ENCODE results near the gene SYCE3. TPM values are rescaled to one million over a fixed set of nuclear protein-coding genes. Genes with fewer than 3 reads are reported as not detected.

The SYCE3 gene
- total and polyA plus RNA-seq, 4 experiments from 2014 or later, result 0.83 TPM; not detected in 3

GRCh38 chr22:50524676-50525103, 38.0 kb downstream of the SYCE3 start:
- Mint-ChIP-seq H3K4me1 (peaks cover 14 to 39% (median 26%) of the 10 kb centered on the region in 4 donors), H3K27ac (peak overlapping the region; percentile 84 to 97 (median 94)), H3K36me3 (peaks cover 7 to 24% of the 10 kb centered on the region in 2 donors), H3K9me3 (no peaks in the 10 kb centered on the region), H3K27me3 (no peaks in the 10 kb centered on the region), H3K4me3 (peak overlapping the region; percentile 86 to 94 (median 92))
- H3K9me3 ChIP-seq (ENCODE audit: control insufficient read depth in 1 of 2, low read length in 2 of 2), result no peaks in the 10 kb centered on the region
- CTCF ChIA-PET (ENCODE audit: partially characterized antibody), result interaction anchor here (1.2 to 5.1 kb wide), 15 partner anchors 10 to 273 kb away, joined by 3 to 135 read pairs (median 15); partner anchors contain the start of genes HDAC10, LMF2, NCAPH2 and SYCE3
- intact Hi-C loops (cut with micrococcal nuclease), result loop anchor here (1.0 to 5.0 kb wide), 7 partner anchors 16 to 332 kb away; partner anchors contain the start of genes CHKB, NCAPH2, SBF1 and SYCE3
- POLR2A ChIA-PET (ENCODE audit: partially characterized antibody), result interaction anchor here (0.5 to 9.5 kb wide), 23 partner anchors 11 to 292 kb away, joined by 3 to 321 read pairs (median 14); partner anchors contain the start of genes ARSA, CHKB, HDAC10 and KLHDC7B
- H3K4me1 ChIP-seq (ENCODE audit: insufficient read depth, low read length), result peaks cover 44% of the 10 kb centered on the region
- no peaks in the 10 kb centered on the region for H3K27me3 ChIP-seq (ENCODE audit: insufficient read depth, low read length)
- peak overlapping the region; percentile 96 for H3K27ac ChIP-seq (ENCODE audit: low read depth, low read length)
- peaks cover 27% of the 10 kb centered on the region for H3K36me3 ChIP-seq (ENCODE audit: insufficient read depth, low read length)
- peak overlapping the region; percentile 47 to 81 for H3K4me3 ChIP-seq (ENCODE audit: low read length in 2 of 2)
- DNase-seq, result no peak

- Mint-ChIP-seq H3K36me3 (peaks cover 11 to 28% of the 10 kb centered on the region in 2 donors), H3K27ac (peak overlapping the region in 6 of 7 donors; percentile 84 to 97 (median 94)), H3K27me3 (no peaks in the 10 kb centered on the region), H3K4me3 (peak overlapping the region; percentile 86 to 94 (median 92)), H3K9me3 (no peaks in the 10 kb centered on the region), H3K4me1 (peaks cover 14 to 38% (median 24%) of the 10 kb centered on the region in 4 donors)
- intact Hi-C loops (cut with micrococcal nuclease), result loop anchor here (2.0 kb wide), 1 partner anchor 49 kb away; the partner anchor contains the start of gene SBF1
- POLR2A ChIA-PET (ENCODE audit: partially characterized antibody), result interaction anchor here (1.0 to 9.5 kb wide), 13 partner anchors 10 to 183 kb away, joined by 3 to 321 read pairs (median 12); partner anchors contain the start of genes LMF2, NCAPH2 and SYCE3
- CTCF ChIA-PET (ENCODE audit: partially characterized antibody), result interaction anchor here (2.3 to 3.6 kb wide), 6 partner anchors 9 to 272 kb away, joined by 13 to 58 read pairs (median 25); partner anchors contain the start of genes HDAC10 and SYCE3
- H3K27me3 ChIP-seq (ENCODE audit: insufficient read depth, low read length), result no peaks in the 10 kb centered on the region
- DNase-seq, result no peak
- peak overlapping the region; percentile 47 to 81 for H3K4me3 ChIP-seq (ENCODE audit: low read length in 2 of 2)
- no peaks in the 10 kb centered on the region for H3K9me3 ChIP-seq (ENCODE audit: control insufficient read depth in 1 of 2, low read length in 2 of 2)
- H3K27ac ChIP-seq (ENCODE audit: low read depth, low read length), result peak overlapping the region; percentile 96
- H3K4me1 ChIP-seq (ENCODE audit: insufficient read depth, low read length), result peaks cover 38% of the 10 kb centered on the region
- peaks cover 33% of the 10 kb centered on the region for H3K36me3 ChIP-seq (ENCODE audit: insufficient read depth, low read length)
Observed at GRCh38 chr22:50523806-50524675, 38.7 kb downstream of the SYCE3 start.

- Histone ChIP-seq H3K4me3 (ENCODE audit: low read length in 2 of 2) (no peak overlapping the region), H3K27ac (ENCODE audit: low read depth, low read length) (no peak overlapping the region), H3K36me3 (ENCODE audit: insufficient read depth, low read length) (peaks cover 35% of the 10 kb centered on the region), H3K27me3 (ENCODE audit: insufficient read depth, low read length) (no peaks in the 10 kb centered on the region), H3K4me1 (ENCODE audit: insufficient read depth, low read length) (peaks cover 32% of the 10 kb centered on the region), H3K9me3 (ENCODE audit: control insufficient read depth in 1 of 2, low read length in 2 of 2) (no peaks in the 10 kb centered on the region)
- H3K9me3 Mint-ChIP-seq, result no peaks in the 10 kb centered on the region
- intact Hi-C loops (cut with micrococcal nuclease), result no loop called here
- H3K27me3 Mint-ChIP-seq, result no peaks in the 10 kb centered on the region
- H3K4me1 Mint-ChIP-seq, result peaks cover 13 to 32% (median 21%) of the 10 kb centered on the region in 4 donors
- POLR2A ChIA-PET (ENCODE audit: partially characterized antibody), result interaction anchor here (1.4 to 9.5 kb wide), 5 partner anchors 10 to 27 kb away, joined by 4 to 321 read pairs (median 151); partner anchors contain the start of genes LMF2 and NCAPH2
- peaks cover 11 to 30% of the 10 kb centered on the region in 2 donors for H3K36me3 Mint-ChIP-seq
- H3K4me3 Mint-ChIP-seq, result peak overlapping the region in 4 of 8 donors; percentile 9 to 30 (median 18)
- peak overlapping the region in 2 of 7 donors; percentile 51 to 67 for H3K27ac Mint-ChIP-seq
- CTCF ChIA-PET (ENCODE audit: partially characterized antibody), result interaction anchor here (0.6 kb wide), 1 partner anchor 12 kb away, joined by 3 read pairs; no protein-coding TSS in a partner anchor
- no peak for DNase-seq
Observed at GRCh38 chr22:50523458-50523805, 39.3 kb downstream of the SYCE3 start.

- H3K36me3 ChIP-seq (ENCODE audit: insufficient read depth, low read length), result peaks cover 39% of the 10 kb centered on the region
- no peak overlapping the region for H3K4me3 ChIP-seq (ENCODE audit: low read length in 2 of 2)
- ChIA-PET POLR2A (ENCODE audit: partially characterized antibody) (interaction anchor here (1.0 to 1.7 kb wide), 5 partner anchors 9 to 40 kb away, joined by 4 to 7 read pairs (median 4); partner anchors contain the start of genes LMF2, NCAPH2 and SYCE3), CTCF (ENCODE audit: partially characterized antibody) (interaction anchor here (0.6 to 1.9 kb wide), 2 partner anchors 12 to 40 kb away, joined by 3 to 6 read pairs; partner anchors contain the start of gene SYCE3)
- Mint-ChIP-seq H3K4me1 (peaks cover 13 to 27% (median 19%) of the 10 kb centered on the region in 4 donors), H3K27me3 (no peaks in the 10 kb centered on the region), H3K36me3 (peaks cover 11 to 31% of the 10 kb centered on the region in 2 donors), H3K9me3 (no peaks in the 10 kb centered on the region), H3K4me3 (peak overlapping the region in 4 of 8 donors; percentile 9 to 30 (median 18)), H3K27ac (peak overlapping the region in 1 of 7 donors; percentile 67)
- H3K9me3 ChIP-seq (ENCODE audit: control insufficient read depth in 1 of 2, low read length in 2 of 2), result no peaks in the 10 kb centered on the region
- DNase-seq, result no peak
- H3K27me3 ChIP-seq (ENCODE audit: insufficient read depth, low read length), result no peaks in the 10 kb centered on the region
- H3K4me1 ChIP-seq (ENCODE audit: insufficient read depth, low read length), result peaks cover 27% of the 10 kb centered on the region
- intact Hi-C loops (cut with micrococcal nuclease), result no loop called here
- H3K27ac ChIP-seq (ENCODE audit: low read depth, low read length), result no peak overlapping the region
Observed at GRCh38 chr22:50522806-50523438, 39.8 kb downstream of the SYCE3 start.

GRCh38 chr22:50522208-50522805, 40.4 kb downstream of the SYCE3 start:
- no peak overlapping the region for H3K27ac ChIP-seq (ENCODE audit: low read depth, low read length)
- H3K4me3 ChIP-seq (ENCODE audit: low read length in 2 of 2), result no peak overlapping the region
- no peaks in the 10 kb centered on the region for H3K27me3 Mint-ChIP-seq
- DNase-seq, result no peak
- no peak overlapping the region for H3K4me3 Mint-ChIP-seq
- CTCF ChIA-PET (ENCODE audit: partially characterized antibody), result interaction anchor here (1.9 kb wide), 1 partner anchor 41 kb away, joined by 6 read pairs; the partner anchor contains the start of gene SYCE3
- POLR2A ChIA-PET (ENCODE audit: partially characterized antibody), result interaction anchor here (1.0 to 1.7 kb wide), 5 partner anchors 8 to 40 kb away, joined by 4 to 7 read pairs (median 4); partner anchors contain the start of genes LMF2, NCAPH2 and SYCE3
- H3K36me3 Mint-ChIP-seq, result peaks cover 11 to 35% of the 10 kb centered on the region in 2 donors
- no peaks in the 10 kb centered on the region for H3K9me3 ChIP-seq (ENCODE audit: control insufficient read depth in 1 of 2, low read length in 2 of 2)
- no peaks in the 10 kb centered on the region for H3K9me3 Mint-ChIP-seq
- H3K4me1 Mint-ChIP-seq, result peaks cover 12 to 21% (median 15%) of the 10 kb centered on the region in 4 donors
- no peaks in the 10 kb centered on the region for H3K27me3 ChIP-seq (ENCODE audit: insufficient read depth, low read length)
- intact Hi-C loops (cut with micrococcal nuclease), result no loop called here
- peaks cover 45% of the 10 kb centered on the region for H3K36me3 ChIP-seq (ENCODE audit: insufficient read depth, low read length)
- H3K27ac Mint-ChIP-seq, result peak overlapping the region in 1 of 7 donors; percentile 12
- peaks cover 23% of the 10 kb centered on the region for H3K4me1 ChIP-seq (ENCODE audit: insufficient read depth, low read length)

GRCh38 chr22:50521710-50522109, 41.0 kb downstream of the SYCE3 start:
- no peak for DNase-seq
- H3K9me3 ChIP-seq (ENCODE audit: control insufficient read depth in 1 of 2, low read length in 2 of 2), result no peaks in the 10 kb centered on the region
- Mint-ChIP-seq H3K27me3 (no peaks in the 10 kb centered on the region), H3K4me3 (no peak overlapping the region), H3K4me1 (peaks cover 6 to 15% (median 9%) of the 10 kb centered on the region in 4 donors), H3K27ac (peak overlapping the region in 1 of 7 donors; percentile 12), H3K36me3 (peaks cover 15 to 38% of the 10 kb centered on the region in 2 donors), H3K9me3 (no peaks in the 10 kb centered on the region)
- H3K4me3 ChIP-seq (ENCODE audit: low read length in 2 of 2), result no peak overlapping the region
- H3K36me3 ChIP-seq (ENCODE audit: insufficient read depth, low read length), result peaks cover 46% of the 10 kb centered on the region
- peaks cover 17% of the 10 kb centered on the region for H3K4me1 ChIP-seq (ENCODE audit: insufficient read depth, low read length)
- ChIA-PET POLR2A (ENCODE audit: partially characterized antibody) (interaction anchor here (1.2 to 1.7 kb wide), 2 partner anchors 14 to 41 kb away, joined by 4 to 5 read pairs; partner anchors contain the start of genes LMF2, NCAPH2 and SYCE3), CTCF (ENCODE audit: partially characterized antibody) (interaction anchor here (1.9 kb wide), 1 partner anchor 41 kb away, joined by 6 read pairs; the partner anchor contains the start of gene SYCE3)
- intact Hi-C loops (cut with micrococcal nuclease), result no loop called here
- H3K27me3 ChIP-seq (ENCODE audit: insufficient read depth, low read length), result no peaks in the 10 kb centered on the region
- H3K27ac ChIP-seq (ENCODE audit: low read depth, low read length), result no peak overlapping the region
